ENCODE data around the gene GPR142.

Gene GPR142

DNA sequence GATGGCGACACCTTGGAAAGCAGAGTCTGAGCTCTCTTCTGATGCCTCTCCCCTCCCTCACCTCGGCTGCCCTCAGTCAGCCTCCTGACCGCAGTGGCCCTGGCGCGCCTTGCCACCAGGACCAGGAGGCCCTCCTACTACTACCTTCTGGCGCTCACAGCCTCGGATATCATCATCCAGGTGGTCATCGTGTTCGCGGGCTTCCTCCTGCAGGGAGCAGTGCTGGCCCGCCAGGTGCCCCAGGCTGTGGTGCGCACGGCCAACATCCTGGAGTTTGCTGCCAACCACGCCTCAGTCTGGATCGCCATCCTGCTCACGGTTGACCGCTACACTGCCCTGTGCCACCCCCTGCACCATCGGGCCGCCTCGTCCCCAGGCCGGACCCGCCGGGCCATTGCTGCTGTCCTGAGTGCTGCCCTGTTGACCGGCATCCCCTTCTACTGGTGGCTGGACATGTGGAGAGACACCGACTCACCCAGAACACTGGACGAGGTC lies 4.4 kb downstream of the GPR142 start:
- no peak for DNase-seq

DNA sequence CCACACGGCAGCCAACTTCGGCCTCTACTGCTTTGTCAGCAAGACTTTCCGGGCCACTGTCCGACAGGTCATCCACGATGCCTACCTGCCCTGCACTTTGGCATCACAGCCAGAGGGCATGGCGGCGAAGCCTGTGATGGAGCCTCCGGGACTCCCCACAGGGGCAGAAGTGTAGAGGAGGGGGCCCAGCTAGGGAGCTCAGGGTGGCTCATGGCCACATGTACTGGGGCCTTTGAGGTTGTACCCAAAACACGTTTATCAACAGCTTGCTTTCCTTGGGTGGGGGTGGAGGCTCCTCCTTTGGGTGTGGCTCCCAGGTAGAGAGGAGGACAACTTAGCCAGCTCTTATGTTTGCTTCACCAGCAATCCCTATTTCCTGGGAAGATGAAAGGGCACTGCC lies 5.1 kb downstream of the GPR142 start:
- no peak for DNase-seq

DNA sequence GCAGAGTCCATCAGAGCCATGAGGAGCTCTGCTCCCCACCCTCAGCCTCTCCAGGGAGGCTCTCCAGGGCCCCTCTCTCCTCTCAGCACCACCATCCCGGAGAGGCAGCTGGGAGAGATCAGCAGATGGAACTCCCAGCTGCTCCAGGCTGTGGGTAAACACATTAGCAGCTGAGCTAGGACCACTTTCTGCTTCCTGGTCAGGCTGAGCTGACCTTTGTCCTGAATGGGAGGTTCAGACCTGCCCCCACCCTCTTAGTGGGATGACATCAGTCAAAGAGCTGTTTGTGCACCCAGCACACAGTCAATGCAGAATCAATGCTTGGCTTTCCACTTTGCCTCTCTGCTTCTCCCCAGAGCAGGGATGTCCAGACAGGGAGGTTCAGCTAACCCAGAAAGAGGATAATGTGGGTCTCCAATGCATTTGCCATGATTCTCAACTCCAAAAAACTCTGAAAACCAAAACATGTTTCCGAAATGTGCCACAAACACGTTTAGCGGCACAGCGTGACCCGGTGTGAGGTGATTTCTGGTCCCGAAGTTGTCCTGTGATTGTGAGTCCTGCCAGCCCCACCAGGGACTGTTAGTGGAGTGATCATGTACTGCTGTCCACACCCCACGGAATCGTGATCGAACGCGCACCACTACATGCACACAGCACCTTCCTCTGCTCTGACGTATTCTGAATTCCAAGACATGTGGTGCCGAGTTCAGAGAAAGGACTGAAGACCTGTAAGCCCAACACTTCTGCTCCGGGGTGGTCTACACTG lies 6.7 kb downstream of the GPR142 start:
- DNase-seq = no peak

DNA sequence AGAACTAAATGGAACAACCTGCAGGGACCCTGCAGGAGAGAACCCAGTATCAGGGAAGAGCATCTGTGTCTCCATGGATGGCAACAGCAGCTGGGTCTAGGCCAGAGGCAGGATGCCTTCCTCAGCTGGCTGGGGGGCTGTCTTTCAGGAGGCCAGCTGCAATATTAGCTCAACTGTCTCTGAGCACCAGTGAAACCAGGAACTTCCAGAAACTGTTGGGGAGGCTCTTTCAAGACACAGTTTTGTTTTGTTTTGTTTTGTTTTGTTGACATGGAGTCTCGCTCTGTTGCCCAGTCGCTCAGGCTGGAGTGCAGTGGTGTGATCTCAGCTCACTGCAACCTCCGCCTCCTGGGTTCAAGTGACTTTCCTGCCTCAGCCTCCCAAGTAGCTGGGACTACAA lies 7.6 kb downstream of the GPR142 start:
- DNase-seq = no peak

DNA sequence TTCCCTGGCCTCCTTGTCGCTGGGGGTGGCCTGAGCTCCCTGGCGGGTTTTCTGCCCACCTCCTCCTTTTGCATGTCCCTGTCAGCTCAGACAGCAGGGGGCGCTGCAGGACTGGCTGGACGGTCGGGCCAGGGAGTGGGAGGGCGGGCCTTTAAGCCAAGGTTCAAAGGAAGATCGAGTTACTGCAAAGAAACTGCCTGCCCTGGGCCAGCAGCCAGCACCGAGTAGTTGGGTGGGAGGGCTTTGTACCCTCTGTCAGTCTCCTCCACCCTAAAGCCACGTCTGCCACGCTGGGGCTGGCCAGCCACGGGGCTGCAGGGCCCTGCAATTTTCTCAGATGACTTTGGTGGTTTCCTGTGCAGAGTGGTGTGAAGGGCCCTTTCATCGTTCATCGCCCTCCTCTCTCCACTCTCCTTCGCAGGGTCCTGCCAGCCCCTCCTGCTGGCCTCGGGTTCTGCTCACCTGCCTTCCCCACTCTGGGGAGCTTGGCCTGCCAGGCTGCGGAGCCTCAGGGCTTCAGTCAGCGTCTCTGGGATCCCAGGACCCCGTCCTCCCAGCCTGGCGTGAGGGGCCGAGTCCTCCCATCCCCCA lies 12.3 kb downstream of the GPR142 start:
- DNase-seq = peak; percentile 90 to 91

DNA sequence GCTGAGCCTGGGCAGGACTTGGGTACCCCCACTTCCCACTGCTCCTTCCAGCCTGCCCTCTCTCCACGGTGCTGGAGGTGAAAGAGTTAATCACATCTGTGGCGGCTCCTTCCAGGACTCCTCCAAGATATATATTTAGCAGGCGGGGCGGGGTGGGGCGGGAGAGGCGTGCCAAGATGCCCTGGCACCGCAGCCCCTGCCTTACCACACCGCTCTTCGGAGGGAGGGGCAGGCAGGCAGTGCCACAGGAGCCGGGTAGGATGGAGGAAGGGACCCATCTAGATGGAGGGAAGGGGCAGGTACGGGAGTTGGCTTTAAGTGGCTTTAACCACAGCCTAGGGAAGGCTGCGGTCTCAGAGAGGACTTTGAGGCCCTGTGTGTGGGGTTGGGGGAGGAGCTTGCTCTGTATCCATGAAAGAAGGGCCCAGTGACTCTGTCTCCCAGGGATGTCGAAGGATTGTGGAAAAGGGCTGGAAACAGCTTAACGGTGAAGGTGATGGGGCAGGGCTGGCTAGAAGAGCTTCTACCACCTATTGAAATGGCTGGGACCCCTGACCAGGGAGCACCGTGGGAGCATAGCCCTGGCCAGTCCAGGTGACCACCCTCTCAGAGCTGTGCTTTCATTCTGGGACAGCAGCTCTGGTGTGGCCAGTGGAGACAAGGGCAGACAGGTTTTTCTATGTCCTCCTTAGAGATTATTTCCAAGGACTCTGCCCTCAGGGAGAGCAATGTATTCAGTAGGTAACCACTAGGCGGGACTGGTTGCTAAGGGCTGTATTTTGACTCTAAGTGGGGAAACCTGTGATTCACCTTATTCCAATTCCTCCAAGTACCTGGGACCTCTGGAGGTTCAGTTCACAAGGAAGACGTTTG lies 13.0 kb downstream of the GPR142 start:
- DNase-seq = no peak

DNA sequence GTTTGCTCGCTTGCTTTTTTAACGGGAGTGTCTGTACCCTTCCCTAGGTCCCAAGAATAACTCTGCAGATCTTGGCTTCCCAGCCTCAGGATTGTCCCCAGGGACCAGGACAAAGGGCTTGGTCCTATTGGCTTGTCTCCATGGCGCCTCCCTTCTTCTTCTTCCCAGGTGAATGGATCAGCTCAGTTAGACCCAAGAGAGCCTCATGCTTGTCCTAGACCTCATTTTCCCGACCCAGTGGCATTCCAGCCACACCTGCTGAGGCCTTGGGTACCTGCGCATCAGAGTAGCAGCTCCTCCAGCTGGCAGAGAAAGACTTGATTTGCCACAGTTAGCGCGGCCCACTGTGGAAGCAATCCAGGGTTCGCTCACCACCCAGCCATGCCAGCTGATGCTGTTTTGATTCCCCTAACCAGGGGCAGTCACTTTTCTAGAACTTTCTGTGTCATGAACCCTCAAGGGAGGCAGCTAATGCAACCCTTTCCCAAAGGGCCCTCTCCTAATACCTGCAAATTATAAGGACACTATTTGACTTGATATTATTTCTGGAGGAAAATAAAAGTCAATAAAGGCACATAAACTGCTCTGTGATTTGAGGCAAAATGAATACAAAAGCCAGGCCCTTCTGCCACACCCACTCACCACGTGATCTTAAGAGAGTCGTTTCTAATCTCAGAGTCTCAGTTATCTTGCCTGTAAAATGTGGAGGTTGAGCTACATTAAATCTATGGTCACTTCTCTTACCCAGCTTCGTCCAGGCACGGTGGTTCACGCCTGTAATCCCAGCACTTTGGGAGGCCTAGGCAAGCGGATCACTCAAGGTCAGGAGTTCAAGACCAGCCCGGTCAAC lies 13.9 kb downstream of the GPR142 start:
- no peak for DNase-seq

DNA sequence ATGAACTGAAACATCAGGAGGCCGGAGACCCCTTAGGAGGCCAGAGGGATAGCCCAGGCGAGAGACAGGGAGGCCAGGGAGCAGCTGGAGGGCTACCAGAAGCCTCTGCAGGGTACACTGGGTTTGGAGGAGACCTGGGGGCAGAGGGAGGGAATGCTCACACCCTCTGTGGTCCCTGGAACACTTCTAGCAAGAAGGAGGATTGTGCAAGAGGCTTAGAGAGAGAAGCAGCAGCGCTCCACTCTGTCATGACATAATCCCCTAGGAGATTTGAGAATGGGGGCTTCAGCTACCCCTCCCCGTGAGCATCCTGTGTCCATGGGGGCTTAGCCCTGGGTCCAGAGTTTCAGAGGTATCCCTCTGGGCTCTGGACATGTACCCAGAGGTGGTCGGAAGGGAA lies 15.8 kb downstream of the GPR142 start:
- DNase-seq = no peak

DNA sequence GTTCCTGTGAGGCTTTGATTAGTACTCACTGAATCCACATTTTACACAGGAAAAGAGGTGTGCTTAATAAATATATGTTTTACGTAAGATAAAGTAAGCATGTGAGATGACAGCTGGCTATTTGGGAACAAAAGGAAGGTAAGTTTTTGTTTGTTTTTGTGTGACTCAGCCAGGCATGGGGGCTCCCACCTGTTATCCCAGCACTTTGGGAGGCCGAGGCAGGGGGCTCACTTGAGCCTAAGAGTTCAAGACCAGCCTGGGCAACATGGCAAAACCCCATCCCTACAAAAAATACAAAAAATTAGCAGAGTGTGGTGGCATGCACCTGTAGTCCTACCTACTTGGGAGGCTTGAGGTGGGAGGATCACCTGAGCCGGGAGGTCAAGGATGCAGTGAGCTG lies 17.9 kb downstream of the GPR142 start:
- no peak for DNase-seq

DNA sequence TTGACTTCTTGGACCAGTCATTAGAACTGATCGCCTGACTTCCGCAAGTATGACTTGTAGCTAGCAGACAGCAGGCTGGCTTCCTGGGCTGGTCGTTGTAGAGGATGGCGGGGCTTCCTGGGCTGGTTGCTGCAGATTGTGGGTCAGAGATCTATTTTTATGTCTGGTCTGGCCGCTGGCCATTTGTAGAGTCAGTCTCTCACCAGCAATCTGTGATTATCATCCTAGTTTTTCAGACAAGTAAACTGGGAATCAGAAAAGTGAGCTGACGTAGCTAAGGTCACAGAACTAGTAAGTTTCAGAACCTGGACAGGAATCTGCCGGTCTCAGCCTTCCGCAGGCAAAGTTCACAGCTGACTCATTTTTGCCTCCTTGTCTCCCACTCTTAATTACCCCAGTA lies 19.1 kb downstream of the GPR142 start:
- peak; percentile 63 to 71 for DNase-seq

DNA sequence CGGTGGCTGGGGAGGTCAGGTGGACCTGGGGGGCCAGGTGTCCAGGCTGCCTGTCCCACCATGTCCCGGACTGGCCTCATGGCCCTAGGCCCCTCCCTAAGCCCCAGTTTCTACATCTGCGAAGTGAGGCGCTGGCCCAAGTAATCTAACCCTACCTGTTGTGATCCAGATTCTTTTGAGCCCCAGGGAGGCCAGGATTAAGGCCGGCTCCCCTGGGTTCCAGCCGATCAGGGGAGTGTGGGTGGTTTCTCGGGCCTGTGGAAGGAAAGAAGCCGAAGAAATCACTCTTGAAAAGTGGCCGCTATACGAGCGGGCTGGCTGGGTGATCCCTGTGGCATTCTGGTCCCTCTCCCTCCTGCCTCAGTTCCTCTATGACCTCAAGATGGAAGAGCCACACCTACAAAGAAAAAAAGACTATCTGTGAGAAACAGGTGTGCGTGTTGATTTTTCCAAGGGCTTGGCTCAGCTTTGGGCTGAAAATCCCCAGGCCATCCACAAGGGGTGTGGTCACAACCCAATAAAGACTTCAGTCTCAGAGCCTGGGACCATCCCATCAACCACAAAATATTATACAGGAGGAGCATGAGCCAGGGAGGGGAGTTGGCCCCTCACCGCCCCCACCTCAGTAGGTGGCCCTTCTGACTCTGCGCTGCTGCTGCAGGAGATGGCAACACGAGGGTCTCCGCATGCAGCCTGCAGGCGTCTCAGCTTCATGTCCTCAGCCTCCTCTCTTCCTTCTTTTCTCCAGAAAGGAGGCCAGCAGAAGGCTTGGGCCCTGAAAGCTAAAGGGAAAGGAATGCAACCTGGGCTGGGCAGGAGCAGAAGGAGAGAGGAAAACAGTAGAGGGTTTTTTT lies 20.3 kb downstream of the GPR142 start:
- no peak for DNase-seq

DNA sequence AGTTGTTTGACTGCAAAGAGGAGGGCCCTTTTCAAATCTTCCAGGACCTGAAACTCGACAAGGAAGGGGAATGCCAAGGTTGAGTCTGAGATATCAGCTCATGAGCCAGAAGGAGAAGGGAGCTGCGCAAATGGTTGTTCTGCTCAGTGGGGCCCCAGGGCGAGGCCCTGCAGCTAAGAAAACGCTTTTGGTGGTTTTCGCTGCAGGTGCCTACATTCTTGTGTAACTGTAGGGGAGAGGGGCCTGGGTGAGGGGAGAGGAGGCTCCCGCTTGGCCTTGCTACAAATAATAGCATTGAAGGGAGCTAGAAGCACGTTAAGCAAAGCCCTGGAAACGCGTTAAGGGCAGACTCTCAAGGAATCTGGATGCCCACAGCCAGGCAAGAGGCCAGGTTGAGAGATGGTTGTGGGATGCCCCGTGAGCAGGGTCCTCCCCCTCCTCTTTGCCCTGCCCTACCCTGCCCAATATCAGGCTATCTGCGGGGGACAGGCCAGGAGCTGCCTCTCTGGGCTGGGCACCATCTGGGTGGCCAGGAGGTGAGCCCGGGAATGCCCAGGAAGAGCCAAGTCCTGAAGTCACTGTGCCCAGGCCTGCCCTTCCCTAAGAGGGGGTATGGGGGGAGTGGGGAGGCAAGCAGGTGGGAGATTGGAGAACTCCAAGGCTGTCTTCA lies 21.9 kb downstream of the GPR142 start:
- DNase-seq = no peak

DNA sequence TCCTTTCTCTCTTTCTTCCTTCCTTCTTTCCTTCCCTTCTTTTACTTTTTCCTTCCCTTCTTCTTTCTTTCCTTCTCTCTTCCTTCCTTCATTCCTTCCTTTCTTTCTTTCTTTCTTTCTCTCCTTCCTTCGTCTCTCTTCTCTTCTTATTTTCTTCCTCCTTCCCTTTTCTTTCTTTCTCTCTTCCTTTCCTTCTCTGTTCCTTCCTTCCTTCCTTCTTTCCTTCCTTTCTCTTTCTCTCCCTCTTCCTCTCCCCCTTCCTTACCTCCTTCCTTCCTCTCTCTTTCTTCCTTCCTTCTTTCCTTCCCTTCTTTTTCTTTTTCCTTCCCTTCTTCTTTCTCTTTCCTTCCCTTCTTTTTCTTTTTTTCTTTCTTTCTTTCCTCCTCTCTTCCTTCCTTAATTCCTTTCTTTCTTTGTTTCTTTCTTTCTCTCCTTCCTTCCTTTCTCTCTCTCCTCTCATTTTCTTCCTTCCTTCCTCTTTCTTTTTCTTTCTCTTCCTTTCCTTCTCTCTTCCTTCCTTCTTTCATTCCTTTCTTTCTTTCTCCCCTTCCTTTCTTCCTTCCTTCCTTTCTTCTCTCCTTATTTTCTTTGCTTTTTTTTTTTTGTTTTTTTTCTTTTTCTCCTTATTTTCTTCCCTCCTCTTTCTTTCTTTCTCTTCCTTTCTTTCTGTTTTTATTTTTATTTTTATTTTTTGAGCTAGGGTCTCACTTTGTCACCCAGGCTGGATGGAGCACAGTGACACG lies 22.8 kb downstream of the GPR142 start:
- no peak for DNase-seq

DNA sequence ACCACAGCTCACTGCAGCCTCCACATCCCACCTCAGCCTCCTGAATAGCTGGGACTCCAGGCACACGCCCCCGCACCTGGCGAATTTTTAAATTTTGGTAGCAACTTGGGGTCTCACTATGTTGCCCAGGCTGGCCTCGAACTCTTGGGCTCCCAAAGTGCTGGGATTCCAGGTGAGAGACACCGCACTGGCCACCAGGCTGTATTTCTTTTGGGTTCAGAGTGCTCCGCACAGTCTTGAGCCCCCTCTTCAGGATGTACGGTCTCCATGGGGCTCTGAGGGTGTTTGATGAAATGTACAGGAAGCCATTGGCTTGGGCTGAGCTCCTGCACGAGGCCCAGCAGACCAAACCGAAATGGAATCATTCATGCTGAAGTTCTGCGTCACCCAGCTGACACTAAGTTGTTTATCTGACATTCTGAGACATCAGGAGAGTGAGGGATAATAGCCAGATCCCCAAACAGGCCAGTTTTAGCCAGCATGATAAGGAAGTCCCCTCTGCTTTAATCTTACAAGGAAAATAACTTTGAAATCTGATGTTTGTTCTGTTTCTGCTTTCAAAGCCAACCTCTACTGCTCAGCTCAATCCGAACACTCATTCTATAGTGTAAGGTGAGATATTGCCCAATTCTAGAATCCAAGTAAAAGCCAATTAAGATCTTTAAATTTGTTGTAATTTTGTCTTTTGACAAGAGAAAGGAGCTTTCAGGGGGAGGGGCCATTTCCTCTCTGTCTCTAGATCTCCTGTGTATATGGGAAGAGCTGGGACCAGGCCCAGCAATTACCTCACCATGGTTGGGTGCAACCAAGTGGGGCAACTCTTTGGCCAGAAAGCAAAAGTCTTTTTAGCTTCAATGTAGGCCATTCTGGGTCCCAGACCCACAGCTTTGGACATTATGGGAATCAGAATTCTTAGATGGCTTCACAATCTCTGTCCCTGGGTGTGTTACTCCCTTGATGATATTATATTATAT lies 23.7 kb downstream of the GPR142 start:
- DNase-seq = no peak

DNA sequence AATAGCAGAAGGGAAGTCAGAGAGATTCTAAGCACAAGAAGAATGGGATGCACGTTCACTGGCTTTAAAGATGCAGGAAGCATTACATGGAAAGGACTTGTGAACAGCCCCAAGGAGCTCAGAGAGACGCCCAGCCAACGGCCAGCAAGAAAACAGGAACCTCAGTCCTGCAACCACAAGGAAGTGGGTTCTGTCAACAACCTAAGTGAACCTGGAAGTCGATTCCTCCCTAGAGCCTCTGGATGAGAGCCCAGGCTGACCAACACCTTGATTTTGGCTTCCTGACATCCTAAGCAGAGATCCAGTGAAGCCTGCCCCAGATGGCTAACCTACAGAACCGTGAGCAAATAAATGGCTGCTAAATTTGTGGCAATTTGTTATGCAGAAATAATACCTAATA lies 24.5 kb downstream of the GPR142 start:
- peak; percentile 84 to 88 for DNase-seq

DNA sequence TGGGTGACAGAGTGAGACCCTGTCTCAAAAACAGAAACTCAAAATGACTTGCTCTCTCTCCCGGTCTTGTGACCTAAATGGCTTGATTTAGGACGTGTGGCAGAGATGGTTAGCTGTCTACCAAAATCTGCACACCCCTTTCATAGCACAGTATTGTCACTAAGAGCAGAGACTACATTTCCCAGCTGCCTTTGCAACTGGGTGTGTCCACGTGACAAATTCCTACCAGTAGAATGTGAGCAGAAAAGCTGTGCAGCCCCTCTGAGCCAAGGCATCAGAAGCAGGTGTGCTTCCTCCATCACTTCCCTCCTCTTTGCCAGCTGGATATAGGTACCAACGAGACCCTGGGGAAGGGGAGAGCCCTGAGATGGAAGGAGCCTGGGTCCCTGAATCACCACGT lies 25.5 kb downstream of the GPR142 start:
- DNase-seq = no peak

DNA sequence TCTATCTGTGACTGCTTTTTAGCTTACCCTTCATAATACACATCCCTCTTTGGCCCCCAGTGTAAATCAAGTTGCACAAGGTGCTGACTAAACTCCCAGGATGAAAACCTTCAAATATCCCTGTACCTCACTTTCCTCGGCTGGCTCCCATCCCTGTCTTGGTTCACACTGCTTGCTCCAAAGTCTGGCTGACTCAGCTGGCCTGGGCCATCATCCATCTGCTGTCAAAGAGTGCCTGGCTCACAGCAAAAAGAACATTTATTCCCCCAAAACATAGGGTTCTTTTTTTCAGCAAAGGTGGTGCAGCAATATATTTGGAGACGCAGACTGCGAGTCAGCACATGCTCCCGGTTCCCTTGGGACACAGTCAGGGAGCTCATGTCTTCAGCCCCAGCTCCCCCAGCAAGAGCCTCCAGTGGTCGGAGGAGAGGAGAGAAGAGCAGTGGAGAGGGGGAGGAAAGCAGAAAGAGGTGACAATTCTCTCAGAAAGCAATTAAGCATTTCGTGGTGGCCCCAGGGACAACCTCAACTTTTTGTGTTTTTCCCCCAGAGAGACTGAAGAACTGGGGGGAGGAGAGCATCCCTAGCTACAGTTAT lies 26.1 kb downstream of the GPR142 start:
- DNase-seq = no peak

DNA sequence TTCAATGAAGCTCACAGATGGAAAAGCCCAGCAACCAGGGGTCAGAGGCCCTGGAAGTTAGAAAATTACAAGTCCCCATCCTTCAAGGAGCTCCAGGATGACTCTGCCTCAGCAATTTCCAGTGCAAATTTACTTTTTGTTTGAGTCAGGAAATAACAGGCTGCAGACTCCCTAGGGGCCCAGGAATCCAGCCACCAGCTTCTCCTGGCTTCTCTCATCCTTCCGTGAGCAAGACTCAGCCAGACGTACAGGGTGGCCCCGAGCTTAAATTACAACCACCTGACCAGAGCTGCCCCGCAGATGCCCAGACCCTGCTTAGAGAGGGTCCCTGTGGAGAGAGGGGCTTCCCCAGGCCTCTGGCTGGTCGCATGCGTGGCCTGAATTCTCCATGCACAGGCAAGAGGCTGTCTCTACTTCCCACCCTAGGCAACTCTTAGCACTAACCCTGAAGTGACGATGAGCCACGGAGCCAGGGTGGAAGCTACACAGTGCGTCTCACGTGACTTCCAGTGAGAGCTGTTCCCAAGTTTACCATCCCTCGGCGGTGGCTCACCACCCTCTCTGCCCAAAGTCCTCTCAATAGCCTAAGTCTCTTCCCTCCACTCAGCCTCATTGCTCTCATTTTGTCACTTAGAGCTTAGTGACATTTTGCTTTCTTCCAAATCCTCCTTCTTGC lies 27.1 kb downstream of the GPR142 start:
- DNase-seq = no peak
